Stomach (tissue), 9 donors: ENCODE results near the gene POGZ. TPM values are rescaled to one million over a fixed set of nuclear protein-coding genes. Genes with fewer than 3 reads are reported as not detected.
A peak's percentile ranks its signal among the peaks of the same experiment; 100 is the strongest.
"Not testable (repeated sequence)": the region's sequence is repeated elsewhere in the genome, so short reads cannot be mapped to it uniquely, and the experiment has no call there.

ENCODE experiments used
- DNase-seq, 2 donors: peaks; one replicate each; pipeline versions ENCODE4 v3.0.0 to v3.0.0-alpha.2; 2013 to 2019
- H3K27ac ChIP-seq, 5 donors: fragments of 200-600 bp in 4 of 5; sonication (generic) in 4 of 5; one replicate each; pipeline ENCODE4 v1.5.1; 2013 to 2019; ENCODE audit warnings: mild to moderate bottlenecking in 1 of 5, moderate library complexity in 1 of 5
- H3K27me3 ChIP-seq, 3 donors: fragments of 200-600 bp; sonication (generic); one replicate each; pipeline ENCODE4 v1.5.1; 2017 to 2019; ENCODE audit warnings: mixed run types in 1 of 3
- H3K36me3 ChIP-seq, 4 donors: fragments of 200-600 bp; sonication (generic); 1 replicate in 3 of 4; 2 replicates in 1 of 4; pipeline ENCODE4 v1.5.1; 2016 to 2019
- H3K4me1 ChIP-seq, 4 donors: fragments of 200-600 bp; sonication (generic); one replicate each; pipeline ENCODE4 v1.5.1; 2016 to 2019
- H3K4me3 ChIP-seq, 4 donors: fragments of 200-600 bp; sonication (generic) in 3 of 4; one replicate each; pipeline ENCODE4 v1.5.1; 2016 to 2019; ENCODE audit warnings: mild to moderate bottlenecking in 1 of 4
- H3K9me3 ChIP-seq, 4 donors: fragments of 200-600 bp; sonication (generic); one replicate each; pipeline ENCODE4 v1.5.1; 2016 to 2019
- EP300 ChIP-seq: sonication (generic); formaldehyde crosslinking; IDR thresholded peaks from one replicate; pipeline ENCODE4 v1.6.1; 2017; ENCODE audit warnings: antibody characterized with exemption
- POLR2A ChIP-seq, 4 donors: fragments of 450-650 bp; IDR thresholded peaks; one replicate each; pipeline ENCODE4 v1.6.1; 2016; ENCODE audit warnings: antibody characterized with exemption in 4 of 4, control low read depth in 2 of 4, mild to moderate bottlenecking in 1 of 4, moderate library complexity in 1 of 4
- POLR2AphosphoS5 ChIP-seq, 3 donors: sonication (generic); formaldehyde crosslinking; IDR thresholded peaks; one replicate each; pipeline ENCODE4 v1.6.1; 2016; ENCODE audit warnings: antibody characterized with exemption in 3 of 3
- WGBS, 5 donors: extraction: QIAGEN DNeasy Blood & Tissue Kit in 3 of 5; methylation state at CpG; one replicate each; pipeline versions ENCODE4 v1.1.5 to v1.1.7; 2013 to 2018; 5-methylcytosine and 5-hydroxymethylcytosine counted together
- intact Hi-C: fragments of 100-400 bp; cut with DNase I; formaldehyde crosslinking; loops from one replicate; pipeline ENCODE4 v1.15.1; 2023; ENCODE audit warnings: low total_unique reads
- polyA plus RNA-seq, 3 donors: library from polyadenylated mRNA; stranded (reverse); fragments of 200-250 nt; gene quantifications; one replicate each; pipeline ENCODE4 v1.2.3, GENCODE V29; 2013
- total RNA-seq, 5 donors: library from RNA; depleted of rRNA; stranded (reverse); fragments of >200 nt; gene quantifications; one replicate each; pipeline versions ENCODE4 v1.1.0 to v1.2.3, GENCODE V29; 2014 to 2016
- TF ChIP-seq, protein P1 (sequence below), 7 experiments: fragments of 450-650 bp in 4 of 7; fragments of 200-600 bp in 3 of 7; sonication (generic) in 3 of 7; IDR thresholded peaks; one replicate each; pipeline ENCODE4 v1.5.1; 2016 to 2019; ENCODE audit warnings: antibody characterized with exemption in 7 of 7, control low read depth in 2 of 7, mild to moderate bottlenecking in 1 of 7
- donor health status: healthy with polysubstance abuse.
- donor health status: Bipolar disorder and iron deficiency.
- donor health status: healthy.

POGZ gene
- total and polyA plus RNA-seq, 8 donors, result 7.3 to 124 (median 36.4) TPM

DNA sequence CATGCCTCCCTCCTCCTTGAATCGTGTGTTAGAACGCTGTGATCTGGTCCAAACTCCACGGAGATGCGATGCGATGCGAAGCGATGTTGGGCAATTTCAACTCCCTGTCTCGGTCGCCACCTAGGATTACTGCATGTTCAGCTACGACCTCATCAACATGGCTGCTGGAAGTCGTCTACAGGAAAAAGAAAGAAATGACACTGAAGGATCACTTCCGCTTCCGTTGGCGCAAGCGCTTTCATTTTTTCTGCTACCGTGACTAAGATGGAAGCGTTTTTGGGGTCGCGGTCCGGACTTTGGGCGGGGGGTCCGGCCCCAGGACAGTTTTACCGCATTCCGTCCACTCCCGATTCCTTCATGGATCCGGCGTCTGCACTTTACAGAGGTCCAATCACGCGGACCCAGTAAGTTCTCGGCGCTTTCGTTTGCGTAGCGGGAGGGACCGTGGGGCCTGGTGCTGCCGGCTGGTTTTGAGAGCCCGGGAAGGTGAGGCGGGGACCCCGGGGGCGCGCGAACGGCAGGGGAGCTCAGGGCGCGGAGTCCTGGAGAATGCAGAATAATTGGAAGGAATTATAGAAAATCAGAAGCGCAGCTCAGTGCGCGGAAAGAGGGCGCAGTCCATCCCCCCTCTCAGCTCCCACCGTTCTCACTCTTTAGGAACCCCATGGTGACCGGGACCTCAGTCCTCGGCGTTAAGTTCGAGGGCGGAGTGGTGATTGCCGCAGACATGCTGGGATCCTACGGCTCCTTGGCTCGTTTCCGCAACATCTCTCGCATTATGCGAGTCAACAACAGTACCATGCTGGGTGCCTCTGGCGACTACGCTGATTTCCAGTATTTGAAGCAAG lies 59.7 kb downstream of the POGZ start, which contains the start of gene PSMB4:
TSS of gene PSMB4 (plus strand) at position 250 of the 848 bp plus-strand sequence. CDS start at position 265, 15 bp downstream.
- no peaks in the 10 kb centered on the region for H3K9me3 ChIP-seq

DNA sequence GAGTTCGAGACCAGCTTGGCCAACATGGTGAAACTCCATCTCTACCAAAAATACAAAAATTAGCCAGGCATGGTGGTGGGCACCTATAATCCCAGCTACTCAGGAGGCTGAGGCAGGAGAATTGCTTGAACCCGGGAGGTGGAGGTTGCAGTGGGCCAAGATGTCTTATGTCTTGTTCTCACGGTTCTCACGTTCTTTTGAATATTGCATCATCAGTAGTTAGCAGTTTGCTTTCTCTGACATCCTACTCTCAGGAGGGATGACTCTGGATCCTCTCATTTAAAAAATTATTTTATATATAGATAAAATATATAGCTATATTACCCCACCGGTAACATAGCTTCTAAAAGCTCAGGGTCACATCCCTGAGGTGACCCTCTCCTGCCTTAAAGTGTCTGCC lies 63.0 kb downstream of the POGZ start:
- H3K9me3 ChIP-seq, H3K27me3 ChIP-seq, H3K4me3 ChIP-seq, DNase-seq, intact Hi-C loops, H3K27ac ChIP-seq, H3K36me3 ChIP-seq: not testable (repeated sequence)
- H3K4me1 ChIP-seq, result peaks cover 11 to 18% (median 16%) of the 10 kb centered on the region in 4 donors
- 79 to 88% (median 85%) methylated on average over 5 of the region's 5 CpGs for WGBS, 5 donors

More for the DNA sequence above, 59.7 kb downstream of the POGZ start, which contains the start of gene PSMB4:
- TF ChIP-seq POLR2AphosphoS5 (IDR thresholded peaks at IDR 0.05), result peak; percentile 92 to 97 (median 94)
- TF ChIP-seq, protein P1, sequence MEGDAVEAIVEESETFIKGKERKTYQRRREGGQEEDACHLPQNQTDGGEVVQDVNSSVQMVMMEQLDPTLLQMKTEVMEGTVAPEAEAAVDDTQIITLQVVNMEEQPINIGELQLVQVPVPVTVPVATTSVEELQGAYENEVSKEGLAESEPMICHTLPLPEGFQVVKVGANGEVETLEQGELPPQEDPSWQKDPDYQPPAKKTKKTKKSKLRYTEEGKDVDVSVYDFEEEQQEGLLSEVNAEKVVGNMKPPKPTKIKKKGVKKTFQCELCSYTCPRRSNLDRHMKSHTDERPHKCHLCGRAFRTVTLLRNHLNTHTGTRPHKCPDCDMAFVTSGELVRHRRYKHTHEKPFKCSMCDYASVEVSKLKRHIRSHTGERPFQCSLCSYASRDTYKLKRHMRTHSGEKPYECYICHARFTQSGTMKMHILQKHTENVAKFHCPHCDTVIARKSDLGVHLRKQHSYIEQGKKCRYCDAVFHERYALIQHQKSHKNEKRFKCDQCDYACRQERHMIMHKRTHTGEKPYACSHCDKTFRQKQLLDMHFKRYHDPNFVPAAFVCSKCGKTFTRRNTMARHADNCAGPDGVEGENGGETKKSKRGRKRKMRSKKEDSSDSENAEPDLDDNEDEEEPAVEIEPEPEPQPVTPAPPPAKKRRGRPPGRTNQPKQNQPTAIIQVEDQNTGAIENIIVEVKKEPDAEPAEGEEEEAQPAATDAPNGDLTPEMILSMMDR (IDR thresholded peaks at IDR 0.05), result peak in 2 of 7 experiments; percentile 19 to 60
- no peak for TF ChIP-seq POLR2A (IDR thresholded peaks at IDR 0.05)
- DNase-seq, result peak; percentile 84 to 97
- WGBS, 5 donors, result 0 to 1% (median 0%) methylated on average over 62 to 63 of the region's 63 CpGs
- Histone ChIP-seq H3K4me3 (peak within 1 kb of the TSS; percentile 85 to 95 (median 90)), H3K27me3 (no peaks in the 10 kb centered on the region), H3K36me3 (peaks cover 24 to 42% (median 41%) of the 10 kb centered on the region in 4 donors), H3K27ac (peak within 1 kb of the TSS; percentile 84 to 95 (median 94)), H3K4me1 (peaks cover 14 to 25% (median 17%) of the 10 kb centered on the region in 4 donors)
- intact Hi-C loops, result loop anchor here (10.0 kb wide), 1 partner anchor 95 kb away; no protein-coding TSS in a partner anchor

DNA sequence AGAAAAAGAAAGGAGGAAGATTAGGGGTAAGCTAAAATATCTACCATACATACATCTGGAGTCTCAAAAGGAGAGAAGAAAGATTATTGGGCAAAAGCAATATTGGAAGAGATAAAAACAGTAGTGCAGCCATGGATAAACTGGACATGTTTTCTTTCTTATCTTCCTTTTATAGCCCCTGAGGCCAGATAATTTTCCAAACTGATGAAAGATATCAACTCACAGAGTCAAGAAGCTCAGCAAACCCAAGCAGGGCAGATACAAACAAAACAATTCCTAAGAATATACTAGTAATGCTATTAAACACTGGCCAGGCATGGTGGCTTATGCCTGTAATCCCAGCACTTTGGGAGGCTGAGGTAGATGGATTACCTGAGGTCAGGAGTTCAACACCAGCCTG lies 65.7 kb downstream of the POGZ start:
- no peak for TF ChIP-seq POLR2A (IDR thresholded peaks at IDR 0.05)
- no peak for TF ChIP-seq POLR2AphosphoS5 (IDR thresholded peaks at IDR 0.05)
- TF ChIP-seq, protein P1 (IDR thresholded peaks at IDR 0.05), result no peak
- TF ChIP-seq EP300, result no peak
- Histone ChIP-seq H3K4me3 (no peak overlapping the region), H3K36me3 (no peaks in the 10 kb centered on the region), H3K4me1 (peaks cover 0 to under 1% (median 0%) of the 10 kb centered on the region in 4 donors), H3K27me3 (no peaks in the 10 kb centered on the region), H3K9me3 (no peaks in the 10 kb centered on the region), H3K27ac (no peak overlapping the region)
- intact Hi-C loops, result no loop called here
- DNase-seq, result no peak

GRCh38 chr1:151391079-151391563 lies 68.2 kb downstream of the POGZ start:
- Histone ChIP-seq H3K4me3 (no peak overlapping the region), H3K4me1 (no peaks in the 10 kb centered on the region), H3K27me3 (no peaks in the 10 kb centered on the region), H3K36me3 (no peaks in the 10 kb centered on the region), H3K27ac (no peak overlapping the region), H3K9me3 (no peaks in the 10 kb centered on the region)
- TF ChIP-seq EP300, result no peak
- TF ChIP-seq POLR2AphosphoS5 (IDR thresholded peaks at IDR 0.05), result no peak
- no peak for TF ChIP-seq POLR2A (IDR thresholded peaks at IDR 0.05)
- TF ChIP-seq, protein P1 (IDR thresholded peaks at IDR 0.05), result no peak
- 52 to 74% (median 66%) methylated on average over 3 of the region's 3 CpGs for WGBS, 5 donors
- intact Hi-C loops, result no loop called here
- no peak for DNase-seq

GRCh38 chr1:151390221-151391078 lies 68.8 kb downstream of the POGZ start:
- H3K27me3 ChIP-seq, H3K9me3 ChIP-seq, H3K36me3 ChIP-seq, H3K27ac ChIP-seq, DNase-seq, intact Hi-C loops, H3K4me1 ChIP-seq, H3K4me3 ChIP-seq: not testable (repeated sequence)
- 85 to 93% (median 92%) methylated on average over 19 to 22 of the region's 22 CpGs for WGBS, 5 donors
